Suprapubic skin (tissue), 3 donors: Measurements from ENCODE around the gene RAB3C.

Source experiments
- CTCF ChIP-seq, 2 donors: fragments of 200-600 bp in 1 of 2; fragments of 450-650 bp in 1 of 2; sonication (generic) in 1 of 2; IDR thresholded peaks; one replicate each; pipeline ENCODE4 v1.5.1; 2016 to 2019; ENCODE audit warnings: antibody characterized with exemption in 2 of 2, mild to moderate bottlenecking in 1 of 2, moderate library complexity in 1 of 2
- EP300 ChIP-seq: sonication (generic); formaldehyde crosslinking; IDR thresholded peaks from one replicate; pipeline ENCODE4 v1.6.1; 2017; ENCODE audit warnings: antibody characterized with exemption

- TF ChIP-seq EP300 (no peak), CTCF (IDR thresholded peaks at IDR 0.05) (no peak)
Measured at GRCh38 chr5:58674711-58675110, 91.8 kb downstream of the RAB3C start.
